CD14-positive monocyte (primary cell): ENCODE measurements around the gene SHBG. TPM values are rescaled to one million over a fixed set of nuclear protein-coding genes. Genes with fewer than 3 reads are reported as not detected.
A peak's percentile ranks its signal among the peaks of the same experiment; 100 is the strongest.

Source experiments
- DNase-seq, 3 donors: peaks; one replicate each; pipeline ENCODE4 v3.0.0-alpha.2; 2011 to 2022
- H2AFZ ChIP-seq: 2 replicates; pipeline ENCODE4 v1.6.0; 2012; ENCODE audit warnings: mild to moderate bottlenecking, low read depth, low read length, inconsistent platforms; ENCODE audit not compliant: insufficient read depth, poor library complexity, severe bottlenecking
- H3K27ac ChIP-seq, 2 donors: 1 replicate in 1 of 2; 2 replicates in 1 of 2; pipeline ENCODE4 v1.5.1; 2012 to 2013; ENCODE audit warnings: low read length in 2 of 2, control low read depth in 1 of 2, inconsistent platforms in 1 of 2, low read depth in 1 of 2, mild to moderate bottlenecking in 1 of 2
- H3K27me3 ChIP-seq, 2 donors: one replicate each; pipeline versions ENCODE4 v1.6.0 to v1.6.1; 2011 to 2013; ENCODE audit warnings: low read length in 2 of 2; ENCODE audit not compliant: control insufficient read depth in 2 of 2, insufficient read depth in 2 of 2
- H3K36me3 ChIP-seq, 2 donors: replicated peaks in 1 of 2; 1 replicate in 1 of 2; 2 replicates in 1 of 2; pipeline versions ENCODE4 v1.5.1 to v1.6.1; 2012 to 2013; ENCODE audit warnings: low read length in 2 of 2, control low read depth in 1 of 2, inconsistent platforms in 1 of 2, mild to moderate bottlenecking in 1 of 2; ENCODE audit not compliant: insufficient read depth in 2 of 2, control insufficient read depth in 1 of 2
- H3K4me1 ChIP-seq, 2 donors: 1 replicate in 1 of 2; 2 replicates in 1 of 2; pipeline versions ENCODE4 v1.5.1 to v1.6.1; 2012 to 2013; ENCODE audit warnings: low read length in 2 of 2, control low read depth in 1 of 2, inconsistent platforms in 1 of 2, mild to moderate bottlenecking in 1 of 2, moderate library complexity in 1 of 2; ENCODE audit not compliant: insufficient read depth in 2 of 2, control insufficient read depth in 1 of 2
- H3K4me2 ChIP-seq: replicated peaks from 2 replicates; pipeline ENCODE3; 2012; ENCODE audit warnings: low read length, moderate library complexity, mild to moderate bottlenecking; ENCODE audit not compliant: poor library complexity, severe bottlenecking; ENCODE audit errors: extremely low read depth
- H3K4me3 ChIP-seq, 3 experiments: fragments of 200-600 bp in 1 of 3; sonication (generic) in 1 of 3; replicated peaks in 1 of 3; 1 replicate in 2 of 3; 2 replicates in 1 of 3; pipeline ENCODE4 v1.5.1; 2011 to 2013; ENCODE audit warnings: low read length in 3 of 3, mild to moderate bottlenecking in 3 of 3, control low read depth in 2 of 3, low read depth in 2 of 3, inconsistent platforms in 1 of 3, moderate library complexity in 1 of 3
- H3K79me2 ChIP-seq: 2 replicates; pipeline ENCODE4 v1.6.0; 2012; ENCODE audit warnings: mild to moderate bottlenecking, control low read depth, inconsistent platforms, low read length, moderate library complexity; ENCODE audit not compliant: insufficient read depth
- H3K9ac ChIP-seq: 2 replicates; pipeline ENCODE4 v1.6.0; 2017; ENCODE audit warnings: low read length, mild to moderate bottlenecking; ENCODE audit not compliant: insufficient read depth, poor library complexity, severe bottlenecking
- H3K9me3 ChIP-seq, 2 donors: replicated peaks in 1 of 2; 1 replicate in 1 of 2; 2 replicates in 1 of 2; pipeline versions ENCODE4 v1.5.1 to v1.6.1; 2012 to 2013; ENCODE audit warnings: low read length in 2 of 2, control low read depth in 1 of 2; ENCODE audit not compliant: control insufficient read depth in 1 of 2, insufficient read depth in 1 of 2
- H4K20me1 ChIP-seq: 2 replicates; pipeline ENCODE4 v1.6.0; 2012; ENCODE audit warnings: mild to moderate bottlenecking, low read length, control low read depth, moderate library complexity; ENCODE audit not compliant: insufficient read depth
- H3K27ac Mint-ChIP-seq, 7 donors: one replicate each; pipeline ENCODE4 v1.8.0; 2020; ENCODE audit warnings: mild to moderate bottlenecking in 7 of 7, mixed read lengths in 7 of 7, moderate library complexity in 6 of 7, inconsistent platforms in 2 of 7
- H3K27me3 Mint-ChIP-seq, 3 donors: one replicate each; pipeline ENCODE4 v1.8.0; 2021 to 2022; ENCODE audit warnings: low read depth in 3 of 3, mild to moderate bottlenecking in 3 of 3, mixed read lengths in 3 of 3, moderate library complexity in 3 of 3, inconsistent platforms in 1 of 3
- H3K36me3 Mint-ChIP-seq, 2 donors: one replicate each; pipeline ENCODE4 v1.8.0; 2020; ENCODE audit warnings: mixed read lengths in 2 of 2, inconsistent platforms in 1 of 2, mild to moderate bottlenecking in 1 of 2
- H3K4me1 Mint-ChIP-seq: one replicate; pipeline ENCODE4 v1.8.0; 2020; ENCODE audit warnings: mild to moderate bottlenecking, mixed read lengths
- H3K4me3 Mint-ChIP-seq, 2 donors: one replicate each; pipeline ENCODE4 v1.8.0; 2020; ENCODE audit warnings: mild to moderate bottlenecking in 2 of 2, mixed read lengths in 2 of 2, moderate library complexity in 1 of 2
- H3K9me3 Mint-ChIP-seq, 7 donors: one replicate each; pipeline ENCODE4 v1.8.0; 2020 to 2022; ENCODE audit warnings: mixed read lengths in 7 of 7, mild to moderate bottlenecking in 6 of 7, moderate library complexity in 6 of 7, inconsistent platforms in 2 of 7
- WGBS: methylation state at CpG from one replicate; pipeline ENCODE4 v1.1.5; 2013; ENCODE audit warnings: missing lambda C conversion rate; ENCODE audit not compliant: insufficient coverage; 5-methylcytosine and 5-hydroxymethylcytosine counted together
- intact Hi-C, 2 donors: fragments of 100-400 bp; cut with micrococcal nuclease; formaldehyde crosslinking; loops; one replicate each; pipeline versions ENCODE4 v1.15.0 to v1.15.1; 2023
- polyA minus RNA-seq: library from RNA; depleted of rRNA, polyadenylated mRNA; stranded (reverse); fragments of >200 nt; gene quantifications from 2 replicates; pipeline ENCODE4 v1.2.3, GENCODE V29; 2012
- polyA plus RNA-seq, 3 donors: library from polyadenylated mRNA; depleted of rRNA in 1 of 3; unstranded in 2 of 3; stranded (reverse) in 1 of 3; fragments of 300-500 nt in 2 of 3; fragments of >200 nt in 1 of 3; fragmentation: Illumina TruSeq in 2 of 3; gene quantifications; 1 replicate in 2 of 3; 2 replicates in 1 of 3; pipeline ENCODE4 v1.2.3, GENCODE V29; 2012 to 2021
- total RNA-seq, 12 experiments: library from RNA in 1 of 12; stranded (reverse) in 1 of 12; fragments of 120-200 nt in 1 of 12; gene quantifications; one replicate each; pipeline ENCODE4 v1.2.4 and lab custom pipeline; 2013 to 2026; ENCODE audit warnings: mixed read lengths in 6 of 12, inconsistent platforms in 1 of 12
- TF ChIP-seq, protein P1 (sequence below): fragments of 200-600 bp; IDR thresholded peaks from one replicate; pipeline ENCODE4 v1.8.0; 2022; ENCODE audit warnings: antibody characterized with exemption, mild to moderate bottlenecking

SHBG gene
- total RNA-seq (2013): 0.06 TPM
- polyA plus RNA-seq (under 1 TPM in 2 of 3 donors, not detected in 1; 0.43 TPM), polyA minus RNA-seq (not detected in 2 replicates), total RNA-seq (lab: John Stamatoyannopoulos, UW) (0 to 1.4 (median 0.18) reads per million in 11 experiments)

DNA sequence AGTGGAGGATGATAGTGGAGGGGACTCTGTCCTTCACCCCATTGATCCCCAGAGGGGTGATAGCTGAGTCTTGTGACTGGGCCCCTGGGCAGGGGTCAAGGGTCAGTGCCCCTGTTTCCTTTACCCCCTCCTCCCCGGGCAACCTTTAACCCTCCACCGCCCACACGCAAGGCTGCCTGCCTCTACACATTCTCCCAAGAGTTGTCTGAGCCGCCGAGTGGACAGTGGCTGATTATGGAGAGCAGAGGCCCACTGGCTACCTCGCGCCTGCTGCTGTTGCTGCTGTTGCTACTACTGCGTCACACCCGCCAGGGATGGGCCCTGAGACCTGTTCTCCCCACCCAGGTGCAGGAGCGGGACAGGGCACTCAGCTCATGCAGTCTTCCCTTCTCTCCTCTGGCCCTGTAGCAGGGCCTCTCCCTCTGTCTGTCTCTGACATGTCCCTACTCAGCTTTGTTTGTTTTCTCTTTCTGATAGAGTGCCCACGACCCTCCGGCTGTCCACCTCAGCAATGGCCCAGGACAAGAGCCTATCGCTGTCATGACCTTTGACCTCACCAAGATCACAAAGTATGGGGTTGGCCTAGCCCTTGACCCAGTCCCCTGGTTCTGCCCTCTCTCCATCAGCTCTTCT lies at the start of gene SHBG:
SHBG (plus strand) TSS at position 197 of the 633 bp plus-strand sequence; CDS start at position 235, 38 bp downstream.
- TF ChIP-seq, protein P1, sequence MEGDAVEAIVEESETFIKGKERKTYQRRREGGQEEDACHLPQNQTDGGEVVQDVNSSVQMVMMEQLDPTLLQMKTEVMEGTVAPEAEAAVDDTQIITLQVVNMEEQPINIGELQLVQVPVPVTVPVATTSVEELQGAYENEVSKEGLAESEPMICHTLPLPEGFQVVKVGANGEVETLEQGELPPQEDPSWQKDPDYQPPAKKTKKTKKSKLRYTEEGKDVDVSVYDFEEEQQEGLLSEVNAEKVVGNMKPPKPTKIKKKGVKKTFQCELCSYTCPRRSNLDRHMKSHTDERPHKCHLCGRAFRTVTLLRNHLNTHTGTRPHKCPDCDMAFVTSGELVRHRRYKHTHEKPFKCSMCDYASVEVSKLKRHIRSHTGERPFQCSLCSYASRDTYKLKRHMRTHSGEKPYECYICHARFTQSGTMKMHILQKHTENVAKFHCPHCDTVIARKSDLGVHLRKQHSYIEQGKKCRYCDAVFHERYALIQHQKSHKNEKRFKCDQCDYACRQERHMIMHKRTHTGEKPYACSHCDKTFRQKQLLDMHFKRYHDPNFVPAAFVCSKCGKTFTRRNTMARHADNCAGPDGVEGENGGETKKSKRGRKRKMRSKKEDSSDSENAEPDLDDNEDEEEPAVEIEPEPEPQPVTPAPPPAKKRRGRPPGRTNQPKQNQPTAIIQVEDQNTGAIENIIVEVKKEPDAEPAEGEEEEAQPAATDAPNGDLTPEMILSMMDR: no peak
- no peak within 1 kb of the TSS for H3K4me3 ChIP-seq
- H3K27ac ChIP-seq: no peak within 1 kb of the TSS
- intact Hi-C loops: loop anchor here (5.0 kb wide), 1 partner anchor 57 kb away; the partner anchor contains the start of genes TP53 (in 2 of the 2) and WRAP53 (in 2 of the 2)
- peaks cover 3 to 11% of the 10 kb centered on the region in 2 donors for H3K36me3 Mint-ChIP-seq
- no peak within 1 kb of the TSS for H3K4me2 ChIP-seq
- DNase-seq: no peak
- H3K79me2 ChIP-seq: peaks cover 13% of the 10 kb centered on the region
- H4K20me1 ChIP-seq: no peaks in the 10 kb centered on the region
- no peaks in the 10 kb centered on the region for H3K9me3 ChIP-seq
- peak within 1 kb of the TSS in 4 of 7 donors; percentile 12 to 29 (median 14) for H3K27ac Mint-ChIP-seq
- H3K27me3 ChIP-seq: no peaks in the 10 kb centered on the region
- H3K4me1 ChIP-seq: peaks cover 23 to 26% of the 10 kb centered on the region in 2 donors
- no peaks in the 10 kb centered on the region for H3K36me3 ChIP-seq
- H2AFZ ChIP-seq: no peak within 1 kb of the TSS
- H3K9me3 Mint-ChIP-seq: peaks cover 0 to 3% (median 0%) of the 10 kb centered on the region in 7 donors
- H3K9ac ChIP-seq: no peak within 1 kb of the TSS
- WGBS: 95% methylated on average over 8 of the region's 13 CpGs
- peaks cover 1 to 3% (median 2%) of the 10 kb centered on the region in 3 donors for H3K27me3 Mint-ChIP-seq
- H3K4me3 Mint-ChIP-seq: no peak within 1 kb of the TSS
- peaks cover 25% of the 10 kb centered on the region for H3K4me1 Mint-ChIP-seq

GRCh38 chr17:7580604-7581575 lies 49.0 kb upstream of the SHBG start:
- peak in 2 of 3 donors; percentile 47 to 62 for DNase-seq
- no peaks in the 10 kb centered on the region for H3K27me3 ChIP-seq
- H3K9ac ChIP-seq: peak overlapping the region; percentile 97
- peaks cover 84% of the 10 kb centered on the region for H3K79me2 ChIP-seq
- peak overlapping the region; percentile 99 for H3K4me2 ChIP-seq
- H3K27ac ChIP-seq: peak overlapping the region; percentile 99
- peaks cover 0 to 6% (median 0%) of the 10 kb centered on the region in 7 donors for H3K9me3 Mint-ChIP-seq
- peaks cover 78% of the 10 kb centered on the region for H3K4me1 Mint-ChIP-seq
- peaks cover 79 to 91% of the 10 kb centered on the region in 2 donors for H3K4me1 ChIP-seq
- no peak overlapping the region for H2AFZ ChIP-seq
- H3K36me3 Mint-ChIP-seq: peaks cover 59 to 68% of the 10 kb centered on the region in 2 donors
- peak overlapping the region; percentile 98 to 100 (median 100) for H3K27ac Mint-ChIP-seq
- H3K36me3 ChIP-seq: peaks cover 29 to 30% of the 10 kb centered on the region in 2 donors
- intact Hi-C loops: loop anchor here (5.0 kb wide), 2 partner anchors 144 to 274 kb away; partner anchors contain the start of genes EIF5A (in 1 of the 2), FGF11 (in 1 of the 2) and TMEM102 (in 1 of the 2)
- H3K4me3 ChIP-seq: peak overlapping the region; percentile 82 to 98 (median 91)
- H4K20me1 ChIP-seq: peaks cover 68% of the 10 kb centered on the region
- peak overlapping the region; percentile 98 to 99 for H3K4me3 Mint-ChIP-seq
- TF ChIP-seq, protein P1: no peak
- H3K27me3 Mint-ChIP-seq: peaks cover 0 to 6% (median 2%) of the 10 kb centered on the region in 3 donors
- 44% methylated on average over 7 of the region's 23 CpGs for WGBS
- no peaks in the 10 kb centered on the region for H3K9me3 ChIP-seq
